Coronary artery (tissue), 2 donors: ENCODE data around the gene OR2S2.
A peak's percentile ranks its signal among the peaks of the same experiment; 100 is the strongest.
"Not testable (repeated sequence)": the region's sequence is repeated elsewhere in the genome, so short reads cannot be mapped to it uniquely, and the experiment has no call there.

ENCODE experiments used
- DNase-seq: peaks from one replicate; pipeline ENCODE4 v3.0.0-alpha.2; 2017; ENCODE audit warnings: low spot score
- H3K27ac ChIP-seq, 2 donors: fragments of 200-600 bp; sonication (generic); one replicate each; pipeline ENCODE4 v1.5.1; 2016 to 2019
- H3K4me3 ChIP-seq: fragments of 200-600 bp; sonication (generic); 2 replicates; pipeline ENCODE4 v1.5.1; 2016; ENCODE audit warnings: mild to moderate bottlenecking, moderate library complexity
- CTCF ChIP-seq: fragments of 200-600 bp; sonication (generic); IDR thresholded peaks from one replicate; pipeline ENCODE4 v1.5.1; 2019; ENCODE audit warnings: antibody characterized with exemption

The OR2S2 gene

DNA sequence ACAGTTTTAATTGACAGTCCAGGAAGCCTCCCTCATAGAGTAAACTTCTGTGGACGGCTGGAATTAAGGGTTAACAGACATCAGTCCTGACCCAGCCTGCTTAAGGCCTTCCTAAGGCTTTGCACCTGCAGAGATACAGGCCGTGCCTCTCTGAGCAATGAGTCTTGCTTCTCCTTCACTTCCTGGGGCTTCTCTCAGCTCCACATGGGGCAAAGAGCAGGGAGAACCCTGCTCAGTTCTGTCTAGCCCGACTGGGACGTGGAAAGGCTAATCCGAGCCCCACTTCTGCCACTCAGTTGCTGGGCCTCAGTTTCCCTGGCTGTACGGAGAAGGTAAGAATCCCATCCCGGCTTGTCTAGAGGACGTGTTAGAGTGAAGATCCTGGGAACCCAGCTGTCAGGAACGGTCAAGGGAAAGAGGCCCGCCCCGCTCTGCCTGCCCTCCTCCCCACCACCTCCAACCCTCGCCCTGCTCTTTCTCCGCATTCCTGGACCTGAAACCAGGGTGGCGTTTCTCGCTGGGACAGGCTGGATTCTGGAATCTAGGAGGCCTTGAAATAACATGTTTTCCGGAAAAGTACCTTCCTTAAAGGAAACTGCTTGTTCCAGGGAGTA is 42.2 kb downstream of the OR2S2 start:
- no peak for DNase-seq
- peak overlapping the region in 1 of 2 donors; percentile 65 for H3K27ac ChIP-seq
- H3K4me3 ChIP-seq, result no peak overlapping the region
- TF ChIP-seq CTCF, result no peak

- DNase-seq, result peak; percentile 79
- peak overlapping the region; percentile 32 to 79 for H3K27ac ChIP-seq
- H3K4me3 ChIP-seq, result no peak overlapping the region
- no peak for TF ChIP-seq CTCF
These were observed 43.6 kb downstream of the OR2S2 start for GRCh38 chr9:35914301-35914807.

DNA sequence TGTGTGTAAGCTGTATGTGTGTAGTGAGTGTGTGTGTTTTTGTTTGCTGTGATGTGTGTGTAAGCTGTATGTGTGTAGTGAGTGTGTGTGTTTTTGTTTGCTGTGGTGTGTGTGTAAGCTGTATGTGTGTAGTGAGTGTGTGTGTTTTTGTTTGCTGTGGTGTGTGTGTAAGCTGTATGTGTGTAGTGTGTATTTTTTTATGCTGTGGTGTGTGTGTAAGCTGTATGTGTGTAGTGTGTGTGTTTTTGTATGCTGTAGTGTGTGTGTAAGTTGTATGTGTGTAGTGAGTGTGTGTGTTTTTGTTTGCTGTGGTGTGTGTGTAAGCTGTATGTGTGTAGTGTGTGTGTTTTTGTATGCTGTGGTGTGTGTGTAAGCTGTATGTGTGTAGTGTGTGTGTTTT is 44.5 kb downstream of the OR2S2 start:
- not testable (repeated sequence) for H3K4me3 ChIP-seq, DNase-seq
- peak overlapping the region in 1 of 2 donors; percentile 66 for H3K27ac ChIP-seq

DNA sequence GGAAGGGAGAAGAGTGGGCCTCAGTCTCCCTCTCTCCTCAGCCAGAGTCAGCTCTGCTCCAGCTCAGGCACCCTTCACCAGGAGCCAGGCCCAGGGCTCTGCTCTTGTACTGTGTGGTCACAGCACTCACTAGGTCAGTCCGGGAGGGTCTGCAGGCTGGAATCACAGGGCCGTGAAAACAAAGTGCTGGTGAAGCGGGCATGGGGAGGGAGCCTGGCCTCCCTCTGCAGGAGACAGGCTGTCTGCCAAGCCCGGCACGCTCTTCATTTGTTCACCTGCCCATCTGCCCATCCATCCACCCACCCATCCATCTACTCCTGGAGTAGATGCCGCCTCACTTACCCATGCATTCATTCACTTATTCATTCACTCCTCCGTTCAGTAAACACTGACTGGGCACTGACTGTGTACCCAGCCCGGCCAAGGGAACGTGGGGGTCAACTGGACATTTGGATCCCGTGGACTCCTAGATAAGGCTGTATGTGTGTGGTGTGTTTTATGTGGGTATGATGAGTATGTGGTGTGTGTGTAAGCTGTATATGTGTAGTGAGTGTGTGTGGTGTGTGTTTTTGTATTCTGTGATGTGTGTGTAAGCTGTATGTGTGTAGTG is 45.1 kb downstream of the OR2S2 start:
- no peak for TF ChIP-seq CTCF
- DNase-seq, result no peak
- H3K4me3 ChIP-seq, result peak overlapping the region; percentile 2
- peak overlapping the region in 1 of 2 donors; percentile 66 for H3K27ac ChIP-seq

DNA sequence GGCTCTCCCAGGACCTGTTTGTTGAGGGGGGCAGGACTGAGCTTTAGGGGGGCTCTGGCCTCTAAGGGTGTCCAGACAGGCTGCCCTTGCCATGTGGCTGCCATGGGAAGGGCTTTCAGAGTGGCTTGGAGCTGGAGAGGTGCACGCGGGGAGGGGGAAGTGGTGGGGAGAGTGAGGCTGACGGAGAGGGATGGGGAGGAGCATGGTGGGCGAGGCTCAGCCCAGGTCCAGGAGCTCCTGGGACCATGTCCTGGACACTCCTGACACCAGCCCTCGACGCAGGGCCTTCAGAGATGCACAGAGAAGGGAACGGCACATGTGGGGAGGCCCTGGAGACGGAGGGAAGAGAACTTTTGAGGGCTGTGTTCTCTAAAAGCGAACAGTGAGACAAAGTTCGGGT is 46.3 kb downstream of the OR2S2 start:
- no peak overlapping the region for H3K4me3 ChIP-seq
- no peak for TF ChIP-seq CTCF

DNA sequence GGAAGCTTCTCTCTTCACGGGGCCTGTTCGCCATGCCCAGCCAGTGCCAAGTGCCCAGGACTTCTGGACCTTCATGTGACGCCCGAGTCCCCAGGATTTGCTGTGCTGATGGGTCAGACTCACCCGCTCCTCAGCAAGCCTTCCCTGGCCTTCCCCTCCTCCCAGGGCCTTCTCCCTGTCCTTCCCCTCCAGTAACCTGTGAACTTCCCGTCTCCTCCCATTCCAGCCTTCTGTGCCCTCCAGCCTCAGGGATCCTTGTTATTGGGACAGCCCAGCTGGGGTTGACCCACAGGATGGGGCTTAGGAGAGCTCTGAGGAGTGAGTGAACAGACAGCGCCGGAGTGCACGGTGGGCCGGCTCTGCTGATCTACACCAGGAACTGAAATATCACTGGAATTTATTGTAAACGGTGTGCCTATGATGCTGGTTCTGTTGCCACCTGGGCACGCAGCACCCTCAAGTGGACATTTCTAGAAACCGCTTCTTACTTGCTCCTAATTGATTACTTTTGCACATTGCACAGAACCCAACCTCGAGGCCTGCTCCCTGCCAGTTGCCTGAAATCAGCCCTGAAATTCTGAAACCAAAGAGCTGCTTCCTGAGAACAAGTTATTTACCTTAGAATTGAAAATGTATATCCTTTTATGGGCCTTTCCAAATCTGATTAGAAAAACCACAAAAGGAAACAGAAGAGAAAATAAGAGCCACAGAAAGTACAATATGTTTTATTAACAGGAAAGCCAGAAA is 47.2 kb downstream of the OR2S2 start:
- TF ChIP-seq CTCF, result no peak
- H3K27ac ChIP-seq, result peak overlapping the region; percentile 95 to 99
- H3K4me3 ChIP-seq, result peak overlapping the region; percentile 26
- DNase-seq, result peak; percentile 70

More for the DNA sequence above, 46.3 kb downstream of the OR2S2 start:
- no peak for DNase-seq
- peak overlapping the region; percentile 30 to 99 for H3K27ac ChIP-seq
